Effector memory CD4-positive, alpha-beta T cell (primary cell): ENCODE measurements around the gene RIPK4.

Experiments used
- DNase-seq, 3 donors: peaks; one replicate each; pipeline ENCODE4 v3.0.0-alpha.2; 2020
- H3K27ac ChIP-seq: 2 replicates; pipeline ENCODE4 v1.7.0; 2013; ENCODE audit warnings: mild to moderate bottlenecking, low read length, moderate library complexity; ENCODE audit not compliant: insufficient read depth, poor library complexity, severe bottlenecking
- H3K27me3 ChIP-seq: replicated peaks from 2 replicates; pipeline ENCODE4 v1.7.0; 2013; ENCODE audit warnings: mild to moderate bottlenecking, low read length; ENCODE audit not compliant: insufficient read depth, control insufficient read depth, poor library complexity, severe bottlenecking
- H3K36me3 ChIP-seq: 2 replicates; pipeline ENCODE4 v1.7.0; 2013; ENCODE audit warnings: mild to moderate bottlenecking, low read length, moderate library complexity; ENCODE audit not compliant: control insufficient read depth, insufficient read depth
- H3K4me1 ChIP-seq: 2 replicates; pipeline ENCODE4 v1.7.0; 2013; ENCODE audit warnings: low read length, mild to moderate bottlenecking; ENCODE audit not compliant: control insufficient read depth, insufficient read depth, poor library complexity, severe bottlenecking
- H3K4me3 ChIP-seq: 2 replicates; pipeline ENCODE4 v1.7.0; 2013; ENCODE audit warnings: low read length, low read depth, mild to moderate bottlenecking; ENCODE audit not compliant: insufficient read depth, poor library complexity, severe bottlenecking
- H3K9me3 ChIP-seq: 2 replicates; pipeline ENCODE4 v1.7.0; 2013; ENCODE audit warnings: mild to moderate bottlenecking, low read length, moderate library complexity; ENCODE audit not compliant: control insufficient read depth

Gene RIPK4

GRCh38 chr21:41746744-41747006, 20.2 kb downstream of the RIPK4 start:
- Histone ChIP-seq H3K4me3 (no peak overlapping the region), H3K27me3 (no peaks in the 10 kb centered on the region), H3K9me3 (no peaks in the 10 kb centered on the region), H3K36me3 (no peaks in the 10 kb centered on the region), H3K4me1 (no peaks in the 10 kb centered on the region), H3K27ac (no peak overlapping the region)
- no peak for DNase-seq

DNA sequence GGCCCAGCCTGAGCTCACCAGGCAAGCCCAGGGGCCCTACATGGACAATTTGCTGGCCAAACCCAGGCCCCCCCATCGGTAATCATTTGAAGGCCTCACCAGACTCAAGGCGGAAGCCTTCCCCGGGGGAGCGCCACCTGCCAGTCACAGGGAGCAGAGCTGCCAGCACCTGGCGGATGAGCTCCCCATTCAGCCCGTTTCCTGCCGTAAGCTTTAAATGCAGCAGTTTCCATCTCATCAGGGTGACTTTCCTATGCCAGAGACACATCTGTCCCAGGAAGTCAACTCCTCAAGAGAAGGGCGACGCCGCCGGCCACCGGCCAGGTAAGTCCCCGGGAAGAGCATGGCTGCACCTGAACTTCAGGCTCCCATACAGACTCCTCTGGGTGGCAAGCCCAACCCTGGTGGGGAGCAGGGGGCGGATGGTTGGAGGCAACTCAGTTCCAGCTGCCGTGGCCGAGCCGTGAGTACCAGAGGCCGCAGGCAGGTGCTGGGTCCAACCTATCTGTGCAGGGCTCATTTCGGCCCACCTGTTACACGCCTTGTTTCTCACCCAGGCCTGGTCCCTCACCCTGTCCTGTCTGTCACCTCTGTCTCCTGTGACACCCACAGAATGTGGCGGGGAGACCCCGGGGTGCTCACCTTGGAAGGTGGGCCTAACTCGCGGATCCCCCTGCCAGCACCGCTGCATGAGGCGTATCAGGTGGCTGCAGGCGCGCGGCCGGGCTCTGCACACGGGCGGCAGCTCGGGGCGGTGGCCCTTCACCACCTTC, 20.7 kb downstream of the RIPK4 start:
- no peak for DNase-seq
- H3K27me3 ChIP-seq, result no peaks in the 10 kb centered on the region
- no peaks in the 10 kb centered on the region for H3K9me3 ChIP-seq
- no peaks in the 10 kb centered on the region for H3K36me3 ChIP-seq
- H3K4me3 ChIP-seq, result no peak overlapping the region
- no peaks in the 10 kb centered on the region for H3K4me1 ChIP-seq
- no peak overlapping the region for H3K27ac ChIP-seq

DNA sequence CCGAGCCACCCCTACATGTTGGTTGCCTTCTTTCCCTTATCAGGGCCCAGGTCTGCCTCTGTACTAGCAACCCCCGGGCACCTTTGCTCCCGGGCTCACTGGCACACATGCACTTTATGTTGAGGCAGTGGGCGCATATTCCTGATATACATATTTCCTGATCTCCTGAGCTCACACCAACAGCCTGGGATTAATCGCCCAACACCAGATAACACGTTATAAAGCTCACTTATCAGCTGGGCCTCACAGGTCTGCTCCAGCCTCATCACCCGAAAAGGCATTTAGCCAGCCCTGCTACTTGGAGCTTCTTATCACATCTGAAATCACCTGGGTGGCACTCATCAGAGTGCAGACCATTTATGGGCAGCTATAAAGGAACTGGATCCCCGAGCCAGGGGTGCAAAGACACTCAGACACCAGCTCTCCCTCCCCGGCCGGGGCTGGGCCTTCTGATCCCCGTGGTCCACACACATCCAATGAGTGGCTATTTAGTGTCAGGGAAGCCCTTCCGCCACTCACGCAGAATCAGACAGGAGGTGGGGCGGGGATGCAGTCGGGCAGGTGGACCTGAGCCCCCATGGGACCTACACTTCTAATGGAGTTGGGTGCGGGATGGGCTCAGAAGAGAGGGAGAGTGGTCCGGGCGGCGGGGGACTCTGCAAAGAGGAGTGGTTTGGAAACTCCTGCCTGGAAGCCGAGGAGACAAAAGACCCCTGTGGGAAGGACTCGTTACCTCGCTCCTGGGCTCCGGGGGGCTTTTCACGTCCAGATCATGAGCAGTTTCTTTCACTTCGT, 21.6 kb downstream of the RIPK4 start:
- Histone ChIP-seq H3K4me3 (no peak overlapping the region), H3K27me3 (no peaks in the 10 kb centered on the region), H3K4me1 (no peaks in the 10 kb centered on the region), H3K27ac (no peak overlapping the region), H3K9me3 (no peaks in the 10 kb centered on the region), H3K36me3 (no peaks in the 10 kb centered on the region)
- no peak for DNase-seq

DNA sequence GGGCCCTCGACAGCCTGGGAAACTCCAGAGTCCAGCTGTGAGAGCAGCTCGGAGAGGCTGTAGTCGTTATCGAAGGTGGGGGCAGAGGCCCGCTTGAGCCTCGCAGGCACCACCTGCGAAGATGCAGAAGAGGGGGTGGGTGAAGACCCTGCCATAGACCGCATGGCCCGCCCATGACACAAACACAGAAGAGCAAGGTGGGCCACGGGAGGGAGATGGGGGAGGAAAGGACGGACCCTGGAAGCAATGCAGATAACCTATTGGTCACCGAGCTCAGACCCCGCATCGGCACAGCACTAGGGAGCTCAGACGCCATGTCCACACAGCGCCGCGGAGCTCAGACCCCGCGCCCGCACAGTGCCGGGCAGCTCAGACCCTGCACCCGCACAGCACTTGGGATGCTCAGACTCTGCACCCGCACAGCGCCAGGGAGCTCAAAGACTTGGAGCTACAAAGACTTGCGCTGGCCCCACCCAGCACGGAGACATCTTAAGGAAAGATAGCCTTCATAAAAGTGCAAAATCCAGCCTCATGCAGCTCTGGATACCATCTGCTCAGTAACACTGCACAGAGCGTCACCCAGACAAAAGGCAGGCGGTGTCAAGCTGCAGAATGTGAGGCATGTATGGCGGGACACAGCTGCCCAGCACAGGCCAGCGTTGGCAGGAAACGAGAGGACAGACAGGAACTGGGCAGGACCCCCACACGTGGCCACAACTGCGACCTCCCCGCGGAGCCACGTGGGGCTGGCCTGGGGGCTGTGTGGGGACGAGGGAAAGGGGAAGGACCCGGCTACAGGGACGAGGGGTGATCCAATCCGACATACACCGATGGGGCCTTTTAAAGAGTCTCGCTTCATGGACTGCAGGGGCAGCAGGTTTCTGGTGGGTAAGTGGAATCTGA, 22.6 kb downstream of the RIPK4 start:
- no peaks in the 10 kb centered on the region for H3K9me3 ChIP-seq
- H3K4me3 ChIP-seq, result no peak overlapping the region
- H3K4me1 ChIP-seq, result no peaks in the 10 kb centered on the region
- H3K36me3 ChIP-seq, result no peaks in the 10 kb centered on the region
- no peak overlapping the region for H3K27ac ChIP-seq
- DNase-seq, result no peak
- no peaks in the 10 kb centered on the region for H3K27me3 ChIP-seq

DNA sequence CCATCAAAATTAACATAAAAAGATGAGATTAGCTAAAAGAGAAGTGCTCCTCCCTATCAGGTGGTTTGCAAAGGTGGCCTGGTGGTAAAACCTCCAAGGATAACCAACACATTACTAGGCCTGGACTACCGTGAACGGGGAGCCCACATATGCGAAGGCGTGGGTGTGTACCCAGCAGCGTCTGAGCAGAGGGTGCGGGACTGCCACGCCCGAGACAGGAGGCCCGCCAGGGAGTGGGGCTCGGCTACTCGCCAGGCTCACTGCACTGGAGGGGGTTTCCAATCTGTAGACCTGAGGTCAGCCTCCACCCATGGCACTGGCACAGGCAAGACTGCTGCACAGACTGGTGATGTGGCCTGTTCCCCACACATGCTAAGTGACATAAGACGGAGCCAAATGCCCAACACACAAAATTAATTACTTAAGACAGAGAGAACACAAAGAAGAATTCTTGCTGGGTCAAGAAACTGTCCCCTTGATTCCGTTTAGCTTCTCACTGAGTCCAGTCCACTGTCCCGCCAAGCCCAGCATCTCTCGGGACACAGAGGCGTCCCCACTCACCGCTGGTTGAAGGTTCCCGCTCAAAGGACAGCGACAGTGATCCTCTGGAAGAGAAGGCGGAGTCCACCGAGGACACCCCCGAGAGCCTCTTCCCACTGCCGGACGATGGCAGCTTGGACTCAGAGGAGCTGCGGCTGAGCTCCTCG, 23.4 kb downstream of the RIPK4 start:
- Histone ChIP-seq H3K36me3 (no peaks in the 10 kb centered on the region), H3K4me1 (no peaks in the 10 kb centered on the region), H3K4me3 (no peak overlapping the region), H3K27me3 (no peaks in the 10 kb centered on the region), H3K27ac (no peak overlapping the region), H3K9me3 (no peaks in the 10 kb centered on the region)
- DNase-seq, result no peak

- no peak for DNase-seq
- Histone ChIP-seq H3K4me3 (no peak overlapping the region), H3K27ac (no peak overlapping the region), H3K4me1 (no peaks in the 10 kb centered on the region), H3K9me3 (no peaks in the 10 kb centered on the region), H3K27me3 (no peaks in the 10 kb centered on the region), H3K36me3 (no peaks in the 10 kb centered on the region)
These were observed 24.6 kb downstream of the RIPK4 start for GRCh38 chr21:41742073-41742875.

- DNase-seq, result no peak
- H3K27ac ChIP-seq, result no peak overlapping the region
- H3K27me3 ChIP-seq, result no peaks in the 10 kb centered on the region
- no peaks in the 10 kb centered on the region for H3K9me3 ChIP-seq
- H3K36me3 ChIP-seq, result no peaks in the 10 kb centered on the region
- no peaks in the 10 kb centered on the region for H3K4me1 ChIP-seq
- H3K4me3 ChIP-seq, result no peak overlapping the region
These were observed 25.4 kb downstream of the RIPK4 start for GRCh38 chr21:41741253-41742072.

DNA sequence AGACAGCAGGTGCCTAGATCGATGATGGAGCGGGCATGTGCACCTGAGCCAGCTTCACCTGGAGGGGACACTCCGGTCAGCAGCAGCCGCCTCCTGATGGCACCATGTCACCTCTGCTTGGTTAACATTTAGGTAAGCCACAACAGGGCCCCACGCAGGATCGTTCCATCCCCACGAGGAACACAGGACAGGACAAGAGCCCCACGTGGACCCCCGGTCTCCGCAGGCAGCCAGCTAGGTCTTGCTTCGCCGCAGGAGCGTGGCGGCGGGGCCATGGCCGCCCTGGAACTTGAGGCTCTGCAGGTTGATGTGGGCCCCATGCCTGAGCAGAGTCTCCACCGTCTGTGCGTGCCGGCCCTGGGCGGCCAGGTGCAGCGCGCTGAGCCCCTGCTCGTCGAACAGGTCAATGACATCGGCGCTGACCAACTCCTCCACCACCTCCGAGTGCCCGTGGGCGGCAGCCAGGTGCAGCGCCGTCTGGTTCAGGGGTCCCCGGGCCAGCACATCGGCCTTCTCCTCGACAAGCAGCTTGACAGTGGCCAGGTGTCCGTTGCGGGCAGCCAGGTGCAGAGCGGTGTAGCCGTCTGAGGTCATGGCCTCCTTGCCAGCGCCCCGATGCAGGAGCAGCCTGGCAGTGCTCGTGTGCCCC, 26.1 kb downstream of the RIPK4 start:
- no peaks in the 10 kb centered on the region for H3K27me3 ChIP-seq
- no peak overlapping the region for H3K4me3 ChIP-seq
- no peaks in the 10 kb centered on the region for H3K4me1 ChIP-seq
- no peak overlapping the region for H3K27ac ChIP-seq
- no peaks in the 10 kb centered on the region for H3K36me3 ChIP-seq
- no peak for DNase-seq
- no peaks in the 10 kb centered on the region for H3K9me3 ChIP-seq
